Endothelial cell of umbilical vein (primary cell): ENCODE measurements around the gene SCAF1. TPM values are rescaled to one million over a fixed set of nuclear protein-coding genes. Genes with fewer than 3 reads are reported as not detected.

Experiments
- BruUV-seq: library from RNA; stranded (reverse); fragments of 400-500 nt; replicated peaks from 2 replicates; lab custom pipeline; 2021; lab: Mats Ljungman, UMichigan
- CTCF ChIA-PET: fragments of 300-600, 350-600 bp; sonication (Branson Sonifier 250); formaldehyde crosslinking; loops from one replicate; lab custom pipeline; 2021; ENCODE audit warnings: antibody characterized with exemption, inconsistent platforms; lab: Charles Lee
- POLR2A ChIA-PET: fragments of 300-600, 350-600 bp; sonication (Branson Sonifier 250); formaldehyde crosslinking; loops from one replicate; lab custom pipeline; 2021; ENCODE audit warnings: antibody characterized with exemption, inconsistent platforms; lab: Charles Lee
- DNase-seq: peaks from one replicate; pipeline ENCODE4 v3.0.0-alpha.2; 2011; ENCODE audit warnings: low read depth, low spot score
- FAIRE-seq: peaks from 2 replicates; lab custom pipeline; 2011; peaks lifted over from hg19 to GRCh38; lab: Jason Lieb, UNC
- H2AFZ ChIP-seq: 2 replicates; pipeline ENCODE4 v1.6.0; 2012; ENCODE audit warnings: low read depth, low read length, control low read depth, inconsistent platforms
- H3K27ac ChIP-seq: 2 replicates; pipeline ENCODE4 v1.5.1; 2011; ENCODE audit warnings: low read depth, mild to moderate bottlenecking, control low read depth, low read length, moderate library complexity; ENCODE audit not compliant: insufficient read depth
- H3K27me3 ChIP-seq, 2 experiments: 2 replicates each; pipeline versions ENCODE4 v1.6.0 to v1.6.1; 2011; ENCODE audit warnings: low read length in 2 of 2, mixed read lengths in 1 of 2; ENCODE audit not compliant: control insufficient read depth in 2 of 2, insufficient read depth in 2 of 2
- H3K36me3 ChIP-seq, 2 experiments: 2 replicates in 1 of 2; 3 replicates in 1 of 2; pipeline ENCODE4 v1.5.1; 2011; ENCODE audit warnings: low read length in 2 of 2, mild to moderate bottlenecking in 1 of 2, moderate library complexity in 1 of 2; ENCODE audit not compliant: control insufficient read depth in 2 of 2, insufficient read depth in 2 of 2; ENCODE audit errors: extremely low read depth in 1 of 2
- H3K4me1 ChIP-seq: 3 replicates; pipeline ENCODE4 v1.5.1; 2011; ENCODE audit warnings: mild to moderate bottlenecking, low read length; ENCODE audit not compliant: control insufficient read depth, insufficient read depth; ENCODE audit errors: extremely low read depth
- H3K4me2 ChIP-seq: 2 replicates; pipeline ENCODE4 v1.6.1; 2011; ENCODE audit warnings: low read length, control low read depth, mixed read lengths; ENCODE audit not compliant: insufficient read depth
- H3K4me3 ChIP-seq, 3 experiments: fragments of 200-600 bp in 1 of 3; sonication (generic), shearing (Covaris generic) in 1 of 3; replicated peaks in 1 of 3; 2 replicates each; pipeline ENCODE4 v1.5.1; 2011 to 2016; ENCODE audit warnings: control low read depth in 3 of 3, low read length in 3 of 3, mild to moderate bottlenecking in 2 of 3, inconsistent platforms in 1 of 3, low read depth in 1 of 3, moderate library complexity in 1 of 3; ENCODE audit not compliant: insufficient read depth in 1 of 3
- H3K79me2 ChIP-seq: 2 replicates; pipeline ENCODE4 v1.6.0; 2012; ENCODE audit warnings: low read length, inconsistent platforms; ENCODE audit not compliant: control insufficient read depth, insufficient read depth
- H3K9ac ChIP-seq: replicated peaks from 2 replicates; pipeline ENCODE3; 2011; ENCODE audit warnings: low read length, control low read depth; ENCODE audit not compliant: insufficient read depth; ENCODE audit errors: extremely low read depth
- H3K9me1 ChIP-seq: replicated peaks from 3 replicates; pipeline ENCODE4 v1.6.0; 2011; ENCODE audit warnings: mild to moderate bottlenecking, low read length; ENCODE audit not compliant: control insufficient read depth, insufficient read depth; ENCODE audit errors: extremely low read depth
- H3K9me3 ChIP-seq: replicated peaks from 2 replicates; pipeline ENCODE4 v1.5.1; 2012; ENCODE audit warnings: low read length, inconsistent platforms; ENCODE audit not compliant: control insufficient read depth, insufficient read depth
- H4K20me1 ChIP-seq: replicated peaks from 2 replicates; pipeline ENCODE3; 2011; ENCODE audit warnings: mild to moderate bottlenecking, low read length; ENCODE audit not compliant: control insufficient read depth, insufficient read depth; ENCODE audit errors: extremely low read depth
- EZH2 ChIP-seq: IDR thresholded peaks from 2 replicates; pipeline ENCODE4 v1.6.1; 2012; ENCODE audit warnings: borderline replicate concordance, low read depth, mild to moderate bottlenecking, moderate library complexity, low read length, inconsistent platforms; ENCODE audit not compliant: severe bottlenecking
- FOS ChIP-seq: IDR thresholded peaks from 2 replicates; pipeline ENCODE4 v1.6.1; 2011; ENCODE audit warnings: mild to moderate bottlenecking, low read length, moderate library complexity, borderline replicate concordance; ENCODE audit not compliant: insufficient read depth
- GATA2 ChIP-seq: IDR thresholded peaks from 2 replicates; pipeline ENCODE4 v1.7.0; 2011; ENCODE audit warnings: low read depth, mild to moderate bottlenecking, moderate library complexity, mixed read lengths, low read length; ENCODE audit not compliant: insufficient read length, insufficient read depth
- JUN ChIP-seq: IDR thresholded peaks from 2 replicates; pipeline ENCODE4 v1.6.1; 2011; ENCODE audit warnings: borderline replicate concordance, low read depth; ENCODE audit not compliant: insufficient read length, insufficient read depth
- MYC ChIP-seq: IDR thresholded peaks from one replicate; pipeline ENCODE4 v1.6.1; 2011; ENCODE audit warnings: mild to moderate bottlenecking, low read depth, low read length
- POLR2A ChIP-seq: IDR thresholded peaks from 2 replicates; pipeline ENCODE4 v1.6.1; 2012; ENCODE audit warnings: low read depth, mild to moderate bottlenecking, control low read depth, low read length
- POLR2AphosphoS5 ChIP-seq: IDR thresholded peaks from 2 replicates; pipeline ENCODE4 v1.6.1; 2012; ENCODE audit warnings: low read depth, mild to moderate bottlenecking, control low read depth, low read length, moderate library complexity; ENCODE audit not compliant: insufficient read depth
- dilution Hi-C: fragments of 300-500 bp; cut with MboI; formaldehyde crosslinking; loops from one replicate; pipeline ENCODE4 v1.15.0; 2019; ENCODE audit warnings: low sequenced_read_pairs; ENCODE audit not compliant: extremely low pct_ligation_motif_present
- intact Hi-C: fragments of 100-400 bp; cut with micrococcal nuclease; formaldehyde crosslinking; loops from one replicate; pipeline ENCODE4 v1.10.0; 2022
- polyA plus RNA-seq, 4 experiments: library from polyadenylated mRNA; depleted of rRNA in 3 of 4; stranded (reverse) in 3 of 4; unstranded in 1 of 4; fragments of >200 nt; gene quantifications; 2 replicates each; pipeline versions ENCODE4 v1.2.1 to v1.2.3, GENCODE V29; 2011 to 2012; ENCODE audit warnings: missing spikeins in 1 of 4
- total RNA-seq: library from RNA; stranded (reverse); gene quantifications from 2 replicates; pipeline ENCODE4 v1.2.3, GENCODE V29; 2021
- TF ChIP-seq, protein P1 (sequence below), 2 donors: IDR thresholded peaks; 1 replicate in 1 of 2; 2 replicates in 1 of 2; pipeline ENCODE4 v1.5.1; 2011; ENCODE audit warnings: low read length in 2 of 2, mild to moderate bottlenecking in 2 of 2, moderate library complexity in 2 of 2, control low read depth in 1 of 2, inconsistent platforms in 1 of 2, low read depth in 1 of 2; ENCODE audit not compliant: insufficient read depth in 1 of 2; ENCODE audit errors: extremely low read depth in 1 of 2
- TF ChIP-seq, protein P2 (sequence below): IDR thresholded peaks from 2 replicates; pipeline ENCODE4 v1.6.1; 2011; ENCODE audit not compliant: insufficient read depth, insufficient read length

The SCAF1 gene
- total and polyA plus RNA-seq, 2 donors (not counting 3 experiments of a cell fraction or from before 2014, with no cell fraction given): 13.3 to 75.8 TPM

DNA sequence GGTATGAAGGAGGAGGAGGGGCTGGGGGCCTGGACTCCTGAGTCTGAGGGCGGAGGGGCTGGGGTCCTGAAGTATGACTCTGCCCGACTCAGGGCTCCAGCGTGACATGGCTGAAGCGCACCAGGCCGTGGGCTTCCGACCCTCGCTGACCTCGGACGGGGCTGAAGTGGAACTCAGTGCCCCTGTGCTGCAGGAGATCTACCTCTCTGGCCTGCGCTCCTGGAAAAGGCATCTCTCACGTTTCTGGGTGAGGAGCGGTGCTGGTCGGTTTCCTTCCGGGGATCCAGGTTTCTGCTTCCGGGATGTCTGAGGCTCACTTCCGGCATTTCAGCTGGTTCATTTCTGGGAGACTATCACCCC is 50.1 kb downstream of the SCAF1 start:
- Histone ChIP-seq H3K9me1 (no peaks in the 10 kb centered on the region), H3K36me3 (peaks cover 0 to 3% of the 10 kb centered on the region in 2 experiments), H3K27ac (no peak overlapping the region), H3K79me2 (no peaks in the 10 kb centered on the region), H3K9me3 (no peaks in the 10 kb centered on the region), H3K4me3 (peak overlapping the region in 1 of 3 experiments; percentile 74), H4K20me1 (no peaks in the 10 kb centered on the region), H3K27me3 (no peaks in the 10 kb centered on the region), H3K4me2 (no peak overlapping the region), H2AFZ (no peak overlapping the region), H3K4me1 (peaks cover 37% of the 10 kb centered on the region), H3K9ac (no peak overlapping the region)
- FAIRE-seq (no peak), DNase-seq (no peak)
- ChIA-PET POLR2A (no interaction called here), CTCF (no interaction called here)
- no peak for TF ChIP-seq JUN
- TF ChIP-seq MYC: no peak
- no peak for TF ChIP-seq EZH2
- no peak for TF ChIP-seq POLR2AphosphoS5
- TF ChIP-seq, protein P1, sequence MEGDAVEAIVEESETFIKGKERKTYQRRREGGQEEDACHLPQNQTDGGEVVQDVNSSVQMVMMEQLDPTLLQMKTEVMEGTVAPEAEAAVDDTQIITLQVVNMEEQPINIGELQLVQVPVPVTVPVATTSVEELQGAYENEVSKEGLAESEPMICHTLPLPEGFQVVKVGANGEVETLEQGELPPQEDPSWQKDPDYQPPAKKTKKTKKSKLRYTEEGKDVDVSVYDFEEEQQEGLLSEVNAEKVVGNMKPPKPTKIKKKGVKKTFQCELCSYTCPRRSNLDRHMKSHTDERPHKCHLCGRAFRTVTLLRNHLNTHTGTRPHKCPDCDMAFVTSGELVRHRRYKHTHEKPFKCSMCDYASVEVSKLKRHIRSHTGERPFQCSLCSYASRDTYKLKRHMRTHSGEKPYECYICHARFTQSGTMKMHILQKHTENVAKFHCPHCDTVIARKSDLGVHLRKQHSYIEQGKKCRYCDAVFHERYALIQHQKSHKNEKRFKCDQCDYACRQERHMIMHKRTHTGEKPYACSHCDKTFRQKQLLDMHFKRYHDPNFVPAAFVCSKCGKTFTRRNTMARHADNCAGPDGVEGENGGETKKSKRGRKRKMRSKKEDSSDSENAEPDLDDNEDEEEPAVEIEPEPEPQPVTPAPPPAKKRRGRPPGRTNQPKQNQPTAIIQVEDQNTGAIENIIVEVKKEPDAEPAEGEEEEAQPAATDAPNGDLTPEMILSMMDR (IDR thresholded peaks at IDR 0.05; ENCODE audit: extremely low read depth in 1 of 2, insufficient read depth in 1 of 2, low read depth in 1 of 2, low read length in 2 of 2): no peak
- TF ChIP-seq, protein P2, sequence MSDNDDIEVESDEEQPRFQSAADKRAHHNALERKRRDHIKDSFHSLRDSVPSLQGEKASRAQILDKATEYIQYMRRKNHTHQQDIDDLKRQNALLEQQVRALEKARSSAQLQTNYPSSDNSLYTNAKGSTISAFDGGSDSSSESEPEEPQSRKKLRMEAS: no peak
- no peak for TF ChIP-seq FOS
- no peak for TF ChIP-seq POLR2A
- TF ChIP-seq GATA2: no peak
- intact Hi-C loops: no loop called here
- BruUV-seq: no TSS peak
- dilution Hi-C loops: no loop called here
